HCT116 (cell line): Measurements from ENCODE around the gene MYRFL. TPM values are rescaled to one million over a fixed set of nuclear protein-coding genes. Genes with fewer than 3 reads are reported as not detected.

ENCODE experiments used
- ATAC-seq: fragments of 200-7000 bp; cut with Tn5 transposase; 2 replicates; pipeline ENCODE4 v1.9.1; 2020; ENCODE audit warnings: mild to moderate bottlenecking, moderate library complexity
- BruUV-seq: library from RNA; stranded (reverse); fragments of 400-500 nt; replicated peaks from 2 replicates; lab custom pipeline; 2021; lab: Mats Ljungman, UMichigan
- CTCF ChIA-PET: fragments of 300-600 bp; sonication (Branson Sonifier 250); formaldehyde crosslinking; loops from one replicate; lab custom pipeline; 2021; ENCODE audit warnings: antibody characterized with exemption; lab: Charles Lee
- POLR2A ChIA-PET: fragments of 300-600, 350-600 bp; sonication (Branson Sonifier 250); formaldehyde crosslinking; loops from one replicate; lab custom pipeline; 2021; ENCODE audit warnings: antibody characterized with exemption; lab: Charles Lee
- RAD21 ChIA-PET, 2 experiments: fragments of 300-600 bp; sonication (Branson Sonifier 250); formaldehyde crosslinking; loops; one replicate each; lab custom pipeline; 2023; ENCODE audit warnings: low total read pairs in 2 of 2; ENCODE audit not compliant: uncharacterized antibody in 2 of 2, unreplicated experiment in 2 of 2, low non-redundant PET in 1 of 2; lab: Charles Lee
- DNase-seq: peaks from one replicate; pipeline ENCODE4 v3.0.0-alpha.2; 2010; ENCODE audit warnings: low read depth, low spot score
- H2AFZ ChIP-seq: fragments of 200-600 bp; shearing (Covaris generic), sonication (generic); 2 replicates; pipeline ENCODE4 v1.6.1; 2017; ENCODE audit warnings: low read depth, mixed run types, mixed read lengths, antibody characterized with exemption, low read length; ENCODE audit not compliant: poor library complexity, severe bottlenecking
- H3K27ac ChIP-seq: 2 replicates; pipeline ENCODE4 v1.5.1; 2012; ENCODE audit warnings: low read depth, low read length
- H3K27me3 ChIP-seq: fragments of 200-600 bp; sonication (generic); 2 replicates; pipeline ENCODE4 v1.6.1; 2016; ENCODE audit warnings: mixed run types, low read length, mixed read lengths; ENCODE audit not compliant: insufficient read depth
- H3K36me3 ChIP-seq, 2 experiments: fragments of 200-500 bp in 1 of 2; fragments of 200-600 bp in 1 of 2; sonication (Bioruptor generic) in 1 of 2; sonication (generic) in 1 of 2; 2 replicates each; pipeline versions ENCODE4 v1.5.1 to v1.6.1; 2014 to 2016; ENCODE audit warnings: low read length in 2 of 2, inconsistent platforms in 1 of 2, mixed read lengths in 1 of 2, mixed run types in 1 of 2; ENCODE audit not compliant: insufficient read depth in 2 of 2, control insufficient read depth in 1 of 2
- H3K4me1 ChIP-seq, 2 experiments: fragments of 200-600 bp in 1 of 2; sonication (generic) in 1 of 2; 2 replicates each; pipeline versions ENCODE4 v1.5.1 to v1.6.1; 2012 to 2017; ENCODE audit warnings: low read length in 2 of 2, inconsistent platforms in 1 of 2, mild to moderate bottlenecking in 1 of 2, mixed read lengths in 1 of 2, mixed run types in 1 of 2, moderate library complexity in 1 of 2; ENCODE audit not compliant: insufficient read depth in 2 of 2, control insufficient read depth in 1 of 2
- H3K4me2 ChIP-seq: fragments of 200-600 bp; sonication (generic); 2 replicates; pipeline ENCODE4 v1.6.1; 2017; ENCODE audit warnings: mixed run types, low read length, mixed read lengths
- H3K4me3 ChIP-seq, 2 experiments: fragments of 200-600 bp in 1 of 2; sonication (generic) in 1 of 2; replicated peaks in 1 of 2; 2 replicates each; pipeline ENCODE4 v1.5.1; 2011 to 2016; ENCODE audit warnings: low read length in 2 of 2, control low read depth in 1 of 2, low read depth in 1 of 2, mild to moderate bottlenecking in 1 of 2, mixed read lengths in 1 of 2, mixed run types in 1 of 2
- H3K79me2 ChIP-seq: fragments of 200-600 bp; sonication (generic); 2 replicates; pipeline ENCODE4 v1.6.1; 2017; ENCODE audit warnings: mild to moderate bottlenecking, mixed run types, low read length, moderate library complexity, mixed read lengths; ENCODE audit not compliant: insufficient read depth
- H3K9ac ChIP-seq: fragments of 200-600 bp; sonication (generic); 2 replicates; pipeline ENCODE4 v1.6.1; 2016; ENCODE audit warnings: low read length, mixed read lengths
- H3K9me2 ChIP-seq: fragments of 200-600 bp; sonication (generic), shearing (Covaris generic); 2 replicates; pipeline ENCODE4 v1.6.1; 2017; ENCODE audit warnings: mixed run types, mild to moderate bottlenecking, moderate library complexity; ENCODE audit not compliant: insufficient read depth
- H3K9me3 ChIP-seq, 2 experiments: fragments of 200-500 bp in 1 of 2; fragments of 200-600 bp in 1 of 2; sonication (Bioruptor generic) in 1 of 2; sonication (generic) in 1 of 2; 2 replicates each; pipeline ENCODE4 v1.6.1; 2014 to 2017; ENCODE audit warnings: low read length in 2 of 2, mixed read lengths in 2 of 2, inconsistent platforms in 1 of 2, low read depth in 1 of 2, mild to moderate bottlenecking in 1 of 2, mixed run types in 1 of 2, moderate library complexity in 1 of 2; ENCODE audit not compliant: control insufficient read depth in 1 of 2, insufficient read depth in 1 of 2
- H4K20me1 ChIP-seq: fragments of 200-600 bp; sonication (generic), shearing (Covaris generic); 2 replicates; pipeline ENCODE4 v1.6.1; 2017; ENCODE audit warnings: mixed run types, mild to moderate bottlenecking, moderate library complexity; ENCODE audit not compliant: insufficient read depth
- REST ChIP-seq: IDR thresholded peaks from 2 replicates; pipeline ENCODE4 v1.6.1; 2012; ENCODE audit warnings: low read depth
- intact Hi-C: fragments of 100-400 bp; cut with micrococcal nuclease; formaldehyde crosslinking; loops from 2 replicates; pipeline ENCODE4 v1.10.0; 2022
- total RNA-seq: library from RNA; stranded (reverse); gene quantifications from one replicate; pipeline ENCODE4 v1.2.1, GENCODE V29; 2021; ENCODE audit not compliant: unreplicated experiment

The MYRFL gene
- total RNA-seq, 1 experiment from 2014 or later = 0.30 TPM

- no peak overlapping the region for H2AFZ ChIP-seq
- DNase-seq = no peak
- intact Hi-C loops = no loop called here
Measured at GRCh38 chr12:69837657-69838415, 12.8 kb downstream of the MYRFL start.

More at GRCh38 chr12:69837657-69838415, 12.8 kb downstream of the MYRFL start:
- Histone ChIP-seq H3K9ac (no peak overlapping the region), H3K36me3 (no peaks in the 10 kb centered on the region), H3K9me2 (no peaks in the 10 kb centered on the region), H3K27ac (no peak overlapping the region), H3K79me2 (no peaks in the 10 kb centered on the region), H3K27me3 (no peaks in the 10 kb centered on the region), H3K4me1 (peaks cover 0 to 14% of the 10 kb centered on the region in 2 experiments; a peak in 1 of 4 replicates), H3K4me3 (no peak overlapping the region), H4K20me1 (no peaks in the 10 kb centered on the region), H3K9me3 (no peaks in the 10 kb centered on the region), H3K4me2 (no peak overlapping the region)
- RAD21 ChIA-PET = no interaction called here
- POLR2A ChIA-PET = no interaction called here
- no peak for ATAC-seq
- no peak for TF ChIP-seq REST
- no TSS peak for BruUV-seq
- CTCF ChIA-PET = no interaction called here
